HG03196 (cell line): ENCODE results near the gene PTPA.
"Not testable (repeated sequence)": the region's sequence is repeated elsewhere in the genome, so short reads cannot be mapped to it uniquely, and the experiment has no call there.

ENCODE experiments used
- ATAC-seq: cut with Tn5 transposase; IDR thresholded peaks from one replicate; pipeline ENCODE4 v1.9.1; 2021; ENCODE audit not compliant: unreplicated experiment

Gene PTPA

GRCh38 chr9:129108805-129109536, 2.2 kb upstream of the PTPA start:
- ATAC-seq = no peak

GRCh38 chr9:129109537-129109903, 1.7 kb upstream of the PTPA start:
- no peak for ATAC-seq

- peak; percentile 33 for ATAC-seq
These were observed 1.1 kb upstream of the PTPA start for GRCh38 chr9:129109952-129110739.

- peak; percentile 6 for ATAC-seq
These were observed 425 bp downstream of the PTPA start for GRCh38 chr9:129111528-129112151.

GRCh38 chr9:129112526-129112925, 1.3 kb downstream of the PTPA start:
- ATAC-seq = not testable (repeated sequence)

GRCh38 chr9:129113645-129114304, 2.6 kb downstream of the PTPA start:
- no peak for ATAC-seq

- ATAC-seq = no peak
These were observed 7.6 kb downstream of the PTPA start for GRCh38 chr9:129118799-129119198.

- ATAC-seq = no peak
These were observed 10.3 kb downstream of the PTPA start for GRCh38 chr9:129121483-129121882.

- no peak for ATAC-seq
These were observed 10.9 kb downstream of the PTPA start for GRCh38 chr9:129122133-129122532.

- not testable (repeated sequence) for ATAC-seq
These were observed 11.8 kb downstream of the PTPA start for GRCh38 chr9:129122976-129123375.

GRCh38 chr9:129124506-129125069, 13.4 kb downstream of the PTPA start:
- ATAC-seq = no peak

GRCh38 chr9:129125478-129125877, 14.3 kb downstream of the PTPA start:
- ATAC-seq = no peak

- no peak for ATAC-seq
These were observed 15.8 kb downstream of the PTPA start for GRCh38 chr9:129126749-129127618.

GRCh38 chr9:129128689-129129088, 17.5 kb downstream of the PTPA start:
- no peak for ATAC-seq

- not testable (repeated sequence) for ATAC-seq
These were observed 19.1 kb downstream of the PTPA start for GRCh38 chr9:129130271-129130670.

- ATAC-seq = no peak
These were observed 19.6 kb downstream of the PTPA start for GRCh38 chr9:129130791-129131190.

GRCh38 chr9:129131300-129132145, 20.3 kb downstream of the PTPA start:
- ATAC-seq = no peak

- no peak for ATAC-seq
These were observed 21.9 kb downstream of the PTPA start for GRCh38 chr9:129133082-129133481.

- ATAC-seq = no peak
These were observed 24.3 kb downstream of the PTPA start for GRCh38 chr9:129135476-129135875.
